ENCODE data around the gene HEXA.
"Not testable (repeated sequence)": the region's sequence is repeated elsewhere in the genome, so short reads cannot be mapped to it uniquely, and the experiment has no call there.

HEXA gene

DNA sequence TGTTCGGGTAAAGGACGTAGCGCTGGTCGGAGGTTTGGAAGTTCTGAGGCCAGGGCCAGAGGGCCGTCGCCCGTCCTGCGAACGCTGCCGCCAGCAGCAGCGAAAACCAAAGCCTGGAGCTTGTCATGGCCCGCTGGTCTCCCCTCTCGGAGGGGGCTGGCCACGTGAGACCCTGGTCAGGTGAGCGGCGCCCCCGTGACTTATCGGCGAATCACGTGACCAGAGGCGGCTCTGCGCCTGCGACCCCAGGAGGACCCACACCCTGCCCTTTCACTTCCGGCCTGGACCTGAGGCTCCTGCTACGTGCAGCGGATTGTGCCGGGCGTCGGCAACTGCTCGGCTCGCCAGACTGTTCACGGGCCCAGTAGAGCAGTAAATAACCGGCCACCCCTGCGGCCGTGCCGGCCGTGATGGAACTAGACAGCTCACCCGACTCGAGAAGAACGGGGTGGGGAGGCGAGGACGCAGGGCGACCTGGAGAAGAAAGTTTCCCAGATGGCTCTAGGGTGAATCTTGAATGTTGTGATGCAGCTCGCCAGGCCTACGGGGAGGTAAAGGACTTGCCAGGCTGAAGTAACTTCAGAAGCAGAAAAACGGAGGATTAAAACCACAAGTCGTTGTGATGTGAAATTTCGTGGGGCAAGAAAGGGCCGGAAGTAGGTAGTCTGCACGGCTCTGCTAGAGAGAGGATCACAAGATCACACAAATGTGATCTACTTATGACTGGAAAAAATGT lies at the start of gene HEXA:
Gene HEXA (minus strand): TSS at position 169 of the 736 bp plus-strand sequence. CDS start 42 bp downstream, at position 127.
- TF ChIP-seq JUND (IDR thresholded peaks at IDR 0.05; ENCODE audit: low read depth), result no peak
- in situ Hi-C loops (cut with HindIII; ENCODE audit: low pct_unique_long_range_greater_than_20kb, low sequenced_read_pairs), result no loop called here
- peak in 1 of 2 experiments; percentile 84 for DNase-seq (ENCODE audit: low read depth in 1 of 2, low spot score in 1 of 2)

- in situ Hi-C loops (cut with HindIII; ENCODE audit: low pct_unique_long_range_greater_than_20kb, low sequenced_read_pairs), result no loop called here
- DNase-seq (ENCODE audit: low read depth in 1 of 2, low spot score in 1 of 2), result no peak
- no peak for TF ChIP-seq JUND (IDR thresholded peaks at IDR 0.05; ENCODE audit: low read depth)
These were observed 47.4 kb upstream of the HEXA start for GRCh38 chr15:72423256-72423655.

GRCh38 chr15:72421484-72421883 lies 45.7 kb upstream of the HEXA start:
- no peak for DNase-seq (ENCODE audit: low read depth in 1 of 2, low spot score in 1 of 2)
- in situ Hi-C loops (cut with HindIII; ENCODE audit: low pct_unique_long_range_greater_than_20kb, low sequenced_read_pairs), result no loop called here
- TF ChIP-seq JUND (IDR thresholded peaks at IDR 0.05; ENCODE audit: low read depth), result no peak

- DNase-seq (ENCODE audit: low read depth in 1 of 2, low spot score in 1 of 2), result no peak
- TF ChIP-seq JUND (IDR thresholded peaks at IDR 0.05; ENCODE audit: low read depth), result no peak
- in situ Hi-C loops (cut with HindIII; ENCODE audit: low pct_unique_long_range_greater_than_20kb, low sequenced_read_pairs), result no loop called here
These were observed 44.8 kb upstream of the HEXA start for GRCh38 chr15:72420576-72420975.

GRCh38 chr15:72419768-72420167 lies 44.0 kb upstream of the HEXA start:
- DNase-seq (ENCODE audit: low read depth in 1 of 2, low spot score in 1 of 2); in situ Hi-C loops (cut with HindIII; ENCODE audit: low pct_unique_long_range_greater_than_20kb, low sequenced_read_pairs): not testable (repeated sequence)

- no peak for TF ChIP-seq JUND (IDR thresholded peaks at IDR 0.05; ENCODE audit: low read depth)
- no peak for DNase-seq (ENCODE audit: low read depth in 1 of 2, low spot score in 1 of 2)
- in situ Hi-C loops (cut with HindIII; ENCODE audit: low pct_unique_long_range_greater_than_20kb, low sequenced_read_pairs), result no loop called here
These were observed 39.5 kb upstream of the HEXA start for GRCh38 chr15:72415304-72415703.

- DNase-seq (ENCODE audit: low read depth in 1 of 2, low spot score in 1 of 2); in situ Hi-C loops (cut with HindIII; ENCODE audit: low pct_unique_long_range_greater_than_20kb, low sequenced_read_pairs): not testable (repeated sequence)
These were observed 37.5 kb upstream of the HEXA start for GRCh38 chr15:72413337-72413736.

GRCh38 chr15:72411544-72411943 lies 35.7 kb upstream of the HEXA start:
- no peak for TF ChIP-seq JUND (IDR thresholded peaks at IDR 0.05; ENCODE audit: low read depth)
- no peak for DNase-seq (ENCODE audit: low read depth in 1 of 2, low spot score in 1 of 2)
- in situ Hi-C loops (cut with HindIII; ENCODE audit: low pct_unique_long_range_greater_than_20kb, low sequenced_read_pairs), result no loop called here

GRCh38 chr15:72411111-72411510 lies 35.3 kb upstream of the HEXA start:
- TF ChIP-seq JUND (IDR thresholded peaks at IDR 0.05; ENCODE audit: low read depth), result no peak
- in situ Hi-C loops (cut with HindIII; ENCODE audit: low pct_unique_long_range_greater_than_20kb, low sequenced_read_pairs), result no loop called here

GRCh38 chr15:72406936-72407335 lies 31.1 kb upstream of the HEXA start:
- DNase-seq (ENCODE audit: low read depth in 1 of 2, low spot score in 1 of 2), result no peak
- in situ Hi-C loops (cut with HindIII; ENCODE audit: low pct_unique_long_range_greater_than_20kb, low sequenced_read_pairs), result no loop called here
- no peak for TF ChIP-seq JUND (IDR thresholded peaks at IDR 0.05; ENCODE audit: low read depth)

More at GRCh38 chr15:72411111-72411510, 35.3 kb upstream of the HEXA start:
- DNase-seq (ENCODE audit: low read depth in 1 of 2, low spot score in 1 of 2), result no peak

- TF ChIP-seq JUND (IDR thresholded peaks at IDR 0.05; ENCODE audit: low read depth), result no peak
- in situ Hi-C loops (cut with HindIII; ENCODE audit: low pct_unique_long_range_greater_than_20kb, low sequenced_read_pairs), result no loop called here
- no peak for DNase-seq (ENCODE audit: low read depth in 1 of 2, low spot score in 1 of 2)
These were observed 29.0 kb upstream of the HEXA start for GRCh38 chr15:72404841-72405240.

- in situ Hi-C loops (cut with HindIII; ENCODE audit: low pct_unique_long_range_greater_than_20kb, low sequenced_read_pairs), result no loop called here
- DNase-seq (ENCODE audit: low read depth in 1 of 2, low spot score in 1 of 2), result no peak
- TF ChIP-seq JUND (IDR thresholded peaks at IDR 0.05; ENCODE audit: low read depth), result no peak
These were observed 28.5 kb upstream of the HEXA start for GRCh38 chr15:72404356-72404755.

DNA sequence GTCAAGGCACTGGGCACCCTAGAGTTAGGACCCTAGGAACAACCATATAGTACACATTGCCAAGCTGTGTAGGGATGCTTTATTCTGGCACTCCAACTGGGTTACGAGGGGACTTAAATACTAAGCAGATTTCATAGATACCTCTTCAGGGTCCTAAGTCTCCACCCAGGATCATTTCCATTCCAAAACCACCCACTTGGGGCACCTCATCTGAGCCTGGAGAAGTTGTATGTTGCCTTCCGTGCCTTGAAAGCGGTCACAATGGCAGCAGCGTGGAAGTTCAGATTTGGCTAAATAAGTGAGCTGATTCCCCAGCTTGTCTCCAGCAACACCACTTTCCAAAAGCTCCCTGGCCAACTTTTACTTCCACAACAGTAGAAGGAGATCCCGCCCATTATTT lies 26.9 kb upstream of the HEXA start:
- DNase-seq (ENCODE audit: low read depth in 1 of 2, low spot score in 1 of 2), result no peak
- in situ Hi-C loops (cut with HindIII; ENCODE audit: low pct_unique_long_range_greater_than_20kb, low sequenced_read_pairs), result no loop called here
- no peak for TF ChIP-seq JUND (IDR thresholded peaks at IDR 0.05; ENCODE audit: low read depth)

DNA sequence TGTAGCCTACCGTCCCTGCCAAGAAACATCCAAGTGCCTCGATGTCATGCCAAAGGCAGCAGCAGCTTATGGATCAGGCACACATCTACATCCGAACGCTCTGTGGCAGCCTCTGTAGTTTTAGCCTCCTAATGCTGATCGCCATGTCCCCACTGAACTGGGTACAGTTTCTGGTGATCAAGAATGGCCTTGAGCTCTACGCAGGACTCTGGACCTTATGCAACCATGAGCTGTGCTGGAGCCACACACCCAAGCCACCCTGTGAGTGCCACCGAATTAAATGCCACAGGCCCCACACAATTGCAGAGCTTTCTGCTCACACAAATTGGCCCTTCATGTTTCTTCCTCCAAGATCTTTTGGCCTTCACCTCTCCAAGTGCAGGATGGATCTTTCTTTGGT lies 22.8 kb upstream of the HEXA start:
- in situ Hi-C loops (cut with HindIII; ENCODE audit: low pct_unique_long_range_greater_than_20kb, low sequenced_read_pairs), result no loop called here
- TF ChIP-seq JUND (IDR thresholded peaks at IDR 0.05; ENCODE audit: low read depth), result no peak
- no peak for DNase-seq (ENCODE audit: low read depth in 1 of 2, low spot score in 1 of 2)
